ENCODE results near the gene FCRL1.

DNA sequence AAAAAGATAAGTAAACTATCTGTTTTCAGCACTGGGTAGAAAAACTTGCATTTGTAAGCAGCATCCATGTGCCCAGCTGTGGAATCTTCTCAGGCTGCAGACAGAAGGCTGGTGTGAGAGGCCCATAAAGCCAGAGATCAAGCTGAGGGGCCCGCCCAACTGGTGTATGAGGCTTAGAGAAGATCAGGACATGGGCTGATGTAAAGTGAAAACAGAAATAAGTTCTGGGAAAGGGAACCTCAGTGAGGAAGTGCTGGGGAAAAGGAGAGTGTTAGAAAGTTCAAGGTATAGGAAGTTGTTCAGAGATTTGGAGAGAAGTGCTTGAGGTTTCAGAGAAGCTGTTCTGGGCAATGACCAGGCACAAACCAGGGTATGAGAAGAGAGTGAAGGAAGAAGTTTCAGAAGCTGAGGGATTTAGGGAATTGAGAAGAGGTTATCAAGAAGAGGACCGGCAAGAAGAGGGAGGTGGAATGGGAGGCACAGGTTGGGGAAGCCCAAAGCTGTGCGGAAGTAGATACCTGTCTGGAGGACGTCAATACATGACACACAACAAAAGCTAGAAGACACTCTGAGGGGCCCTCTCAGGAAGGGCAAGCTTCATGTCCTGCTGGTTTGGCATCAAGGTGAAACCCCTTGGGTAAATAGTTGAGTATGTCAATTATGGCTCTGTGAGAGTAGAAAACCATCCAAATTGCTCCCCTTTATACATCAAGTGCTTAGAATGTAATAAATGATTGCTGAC lies 24.3 kb upstream of the FCRL1 start:
- no peak for TF ChIP-seq POLR2AphosphoS5 (IDR thresholded peaks at IDR 0.05; ENCODE audit: low read depth, low read length)
- TF ChIP-seq, protein P1, sequence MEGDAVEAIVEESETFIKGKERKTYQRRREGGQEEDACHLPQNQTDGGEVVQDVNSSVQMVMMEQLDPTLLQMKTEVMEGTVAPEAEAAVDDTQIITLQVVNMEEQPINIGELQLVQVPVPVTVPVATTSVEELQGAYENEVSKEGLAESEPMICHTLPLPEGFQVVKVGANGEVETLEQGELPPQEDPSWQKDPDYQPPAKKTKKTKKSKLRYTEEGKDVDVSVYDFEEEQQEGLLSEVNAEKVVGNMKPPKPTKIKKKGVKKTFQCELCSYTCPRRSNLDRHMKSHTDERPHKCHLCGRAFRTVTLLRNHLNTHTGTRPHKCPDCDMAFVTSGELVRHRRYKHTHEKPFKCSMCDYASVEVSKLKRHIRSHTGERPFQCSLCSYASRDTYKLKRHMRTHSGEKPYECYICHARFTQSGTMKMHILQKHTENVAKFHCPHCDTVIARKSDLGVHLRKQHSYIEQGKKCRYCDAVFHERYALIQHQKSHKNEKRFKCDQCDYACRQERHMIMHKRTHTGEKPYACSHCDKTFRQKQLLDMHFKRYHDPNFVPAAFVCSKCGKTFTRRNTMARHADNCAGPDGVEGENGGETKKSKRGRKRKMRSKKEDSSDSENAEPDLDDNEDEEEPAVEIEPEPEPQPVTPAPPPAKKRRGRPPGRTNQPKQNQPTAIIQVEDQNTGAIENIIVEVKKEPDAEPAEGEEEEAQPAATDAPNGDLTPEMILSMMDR (IDR thresholded peaks at IDR 0.05) = no peak
- no peak for TF ChIP-seq SIN3A (IDR thresholded peaks at IDR 0.05; ENCODE audit: borderline replicate concordance, insufficient read depth, low read depth, low read length)

Measured in Panc1 (cell line).